Endothelial cell of umbilical vein (primary cell): ENCODE data around the gene S100Z. TPM values are rescaled to one million over a fixed set of nuclear protein-coding genes. Genes with fewer than 3 reads are reported as not detected.

Source experiments
- BruUV-seq: library from RNA; stranded (reverse); fragments of 400-500 nt; replicated peaks from 2 replicates; lab custom pipeline; 2021; lab: Mats Ljungman, UMichigan
- CTCF ChIA-PET: fragments of 300-600, 350-600 bp; sonication (Branson Sonifier 250); formaldehyde crosslinking; loops from one replicate; lab custom pipeline; 2021; ENCODE audit warnings: antibody characterized with exemption, inconsistent platforms; lab: Charles Lee
- POLR2A ChIA-PET: fragments of 300-600, 350-600 bp; sonication (Branson Sonifier 250); formaldehyde crosslinking; loops from one replicate; lab custom pipeline; 2021; ENCODE audit warnings: antibody characterized with exemption, inconsistent platforms; lab: Charles Lee
- DNase-seq: peaks from one replicate; pipeline ENCODE4 v3.0.0-alpha.2; 2011; ENCODE audit warnings: low read depth, low spot score
- FAIRE-seq: peaks from 2 replicates; lab custom pipeline; 2011; peaks lifted over from hg19 to GRCh38; lab: Jason Lieb, UNC
- H2AFZ ChIP-seq: 2 replicates; pipeline ENCODE4 v1.6.0; 2012; ENCODE audit warnings: low read depth, low read length, control low read depth, inconsistent platforms
- H3K27ac ChIP-seq: 2 replicates; pipeline ENCODE4 v1.5.1; 2011; ENCODE audit warnings: low read depth, mild to moderate bottlenecking, control low read depth, low read length, moderate library complexity; ENCODE audit not compliant: insufficient read depth
- H3K27me3 ChIP-seq, 2 experiments: 2 replicates each; pipeline versions ENCODE4 v1.6.0 to v1.6.1; 2011; ENCODE audit warnings: low read length in 2 of 2, mixed read lengths in 1 of 2; ENCODE audit not compliant: control insufficient read depth in 2 of 2, insufficient read depth in 2 of 2
- H3K36me3 ChIP-seq, 2 experiments: 2 replicates in 1 of 2; 3 replicates in 1 of 2; pipeline ENCODE4 v1.5.1; 2011; ENCODE audit warnings: low read length in 2 of 2, mild to moderate bottlenecking in 1 of 2, moderate library complexity in 1 of 2; ENCODE audit not compliant: control insufficient read depth in 2 of 2, insufficient read depth in 2 of 2; ENCODE audit errors: extremely low read depth in 1 of 2
- H3K4me1 ChIP-seq: 3 replicates; pipeline ENCODE4 v1.5.1; 2011; ENCODE audit warnings: mild to moderate bottlenecking, low read length; ENCODE audit not compliant: control insufficient read depth, insufficient read depth; ENCODE audit errors: extremely low read depth
- H3K4me2 ChIP-seq: 2 replicates; pipeline ENCODE4 v1.6.1; 2011; ENCODE audit warnings: low read length, control low read depth, mixed read lengths; ENCODE audit not compliant: insufficient read depth
- H3K4me3 ChIP-seq, 3 experiments: fragments of 200-600 bp in 1 of 3; sonication (generic), shearing (Covaris generic) in 1 of 3; replicated peaks in 1 of 3; 2 replicates each; pipeline ENCODE4 v1.5.1; 2011 to 2016; ENCODE audit warnings: control low read depth in 3 of 3, low read length in 3 of 3, mild to moderate bottlenecking in 2 of 3, inconsistent platforms in 1 of 3, low read depth in 1 of 3, moderate library complexity in 1 of 3; ENCODE audit not compliant: insufficient read depth in 1 of 3
- H3K79me2 ChIP-seq: 2 replicates; pipeline ENCODE4 v1.6.0; 2012; ENCODE audit warnings: low read length, inconsistent platforms; ENCODE audit not compliant: control insufficient read depth, insufficient read depth
- H3K9ac ChIP-seq: replicated peaks from 2 replicates; pipeline ENCODE3; 2011; ENCODE audit warnings: low read length, control low read depth; ENCODE audit not compliant: insufficient read depth; ENCODE audit errors: extremely low read depth
- H3K9me1 ChIP-seq: replicated peaks from 3 replicates; pipeline ENCODE4 v1.6.0; 2011; ENCODE audit warnings: mild to moderate bottlenecking, low read length; ENCODE audit not compliant: control insufficient read depth, insufficient read depth; ENCODE audit errors: extremely low read depth
- H3K9me3 ChIP-seq: replicated peaks from 2 replicates; pipeline ENCODE4 v1.5.1; 2012; ENCODE audit warnings: low read length, inconsistent platforms; ENCODE audit not compliant: control insufficient read depth, insufficient read depth
- H4K20me1 ChIP-seq: replicated peaks from 2 replicates; pipeline ENCODE3; 2011; ENCODE audit warnings: mild to moderate bottlenecking, low read length; ENCODE audit not compliant: control insufficient read depth, insufficient read depth; ENCODE audit errors: extremely low read depth
- CTCF ChIP-seq, 2 donors: IDR thresholded peaks; 1 replicate in 1 of 2; 2 replicates in 1 of 2; pipeline ENCODE4 v1.5.1; 2011; ENCODE audit warnings: low read length in 2 of 2, mild to moderate bottlenecking in 2 of 2, moderate library complexity in 2 of 2, control low read depth in 1 of 2, inconsistent platforms in 1 of 2, low read depth in 1 of 2; ENCODE audit not compliant: insufficient read depth in 1 of 2; ENCODE audit errors: extremely low read depth in 1 of 2
- EZH2 ChIP-seq: IDR thresholded peaks from 2 replicates; pipeline ENCODE4 v1.6.1; 2012; ENCODE audit warnings: borderline replicate concordance, low read depth, mild to moderate bottlenecking, moderate library complexity, low read length, inconsistent platforms; ENCODE audit not compliant: severe bottlenecking
- FOS ChIP-seq: IDR thresholded peaks from 2 replicates; pipeline ENCODE4 v1.6.1; 2011; ENCODE audit warnings: mild to moderate bottlenecking, low read length, moderate library complexity, borderline replicate concordance; ENCODE audit not compliant: insufficient read depth
- GATA2 ChIP-seq: IDR thresholded peaks from 2 replicates; pipeline ENCODE4 v1.7.0; 2011; ENCODE audit warnings: low read depth, mild to moderate bottlenecking, moderate library complexity, mixed read lengths, low read length; ENCODE audit not compliant: insufficient read length, insufficient read depth
- JUN ChIP-seq: IDR thresholded peaks from 2 replicates; pipeline ENCODE4 v1.6.1; 2011; ENCODE audit warnings: borderline replicate concordance, low read depth; ENCODE audit not compliant: insufficient read length, insufficient read depth
- MAX ChIP-seq: IDR thresholded peaks from 2 replicates; pipeline ENCODE4 v1.6.1; 2011; ENCODE audit not compliant: insufficient read depth, insufficient read length
- POLR2A ChIP-seq: IDR thresholded peaks from 2 replicates; pipeline ENCODE4 v1.6.1; 2012; ENCODE audit warnings: low read depth, mild to moderate bottlenecking, control low read depth, low read length
- POLR2AphosphoS5 ChIP-seq: IDR thresholded peaks from 2 replicates; pipeline ENCODE4 v1.6.1; 2012; ENCODE audit warnings: low read depth, mild to moderate bottlenecking, control low read depth, low read length, moderate library complexity; ENCODE audit not compliant: insufficient read depth
- dilution Hi-C: fragments of 300-500 bp; cut with MboI; formaldehyde crosslinking; loops from one replicate; pipeline ENCODE4 v1.15.0; 2019; ENCODE audit warnings: low sequenced_read_pairs; ENCODE audit not compliant: extremely low pct_ligation_motif_present
- intact Hi-C: fragments of 100-400 bp; cut with micrococcal nuclease; formaldehyde crosslinking; loops from one replicate; pipeline ENCODE4 v1.10.0; 2022
- polyA plus RNA-seq, 4 experiments: library from polyadenylated mRNA; depleted of rRNA in 3 of 4; stranded (reverse) in 3 of 4; unstranded in 1 of 4; fragments of >200 nt; gene quantifications; 2 replicates each; pipeline versions ENCODE4 v1.2.1 to v1.2.3, GENCODE V29; 2011 to 2012; ENCODE audit warnings: missing spikeins in 1 of 4
- total RNA-seq: library from RNA; stranded (reverse); gene quantifications from 2 replicates; pipeline ENCODE4 v1.2.3, GENCODE V29; 2021

S100Z gene
- total and polyA plus RNA-seq, 2 donors (not counting 3 experiments of a cell fraction or from before 2014, with no cell fraction given): not detected

- Histone ChIP-seq H3K4me2 (no peak overlapping the region), H3K4me1 (no peaks in the 10 kb centered on the region), H3K9me3 (no peaks in the 10 kb centered on the region), H3K79me2 (no peaks in the 10 kb centered on the region), H2AFZ (no peak overlapping the region), H3K9ac (no peak overlapping the region), H3K27me3 (no peaks in the 10 kb centered on the region), H3K36me3 (no peaks in the 10 kb centered on the region), H4K20me1 (no peaks in the 10 kb centered on the region), H3K9me1 (no peaks in the 10 kb centered on the region), H3K27ac (no peak overlapping the region), H3K4me3 (no peak overlapping the region)
- intact Hi-C loops: no loop called here
- BruUV-seq: no TSS peak
- dilution Hi-C loops: no loop called here
- no peak for FAIRE-seq
- CTCF ChIA-PET: no interaction called here
- POLR2A ChIA-PET: no interaction called here
- no peak for TF ChIP-seq POLR2AphosphoS5
- no peak for TF ChIP-seq JUN
- TF ChIP-seq CTCF (IDR thresholded peaks at IDR 0.05; ENCODE audit: extremely low read depth in 1 of 2, insufficient read depth in 1 of 2, low read depth in 1 of 2, low read length in 2 of 2): no peak
- no peak for TF ChIP-seq MAX
- TF ChIP-seq EZH2: no peak
- no peak for TF ChIP-seq POLR2A
- TF ChIP-seq FOS: no peak
- no peak for TF ChIP-seq GATA2
- DNase-seq: no peak
These were observed 68.7 kb downstream of the S100Z start for GRCh38 chr5:76918539-76918938.
